Measurements from ENCODE around the gene COLGALT1. TPM values are rescaled to one million over a fixed set of nuclear protein-coding genes. Genes with fewer than 3 reads are reported as not detected.

Gene COLGALT1
- total and polyA plus RNA-seq, 2 experiments from 2014 or later, result 54.9 to 61.3 TPM

- no peaks in the 10 kb centered on the region for H3K36me3 ChIP-seq (replicated peaks; ENCODE audit: insufficient read depth, low read depth)
- H3K4me1 ChIP-seq (ENCODE audit: insufficient read depth), result no peaks in the 10 kb centered on the region
- H3K9me3 ChIP-seq (ENCODE audit: low read depth), result no peaks in the 10 kb centered on the region
- H3K27me3 ChIP-seq, result no peaks in the 10 kb centered on the region
- no peak overlapping the region for H2AFZ ChIP-seq
- H3K27ac ChIP-seq, result no peak overlapping the region
- no peak overlapping the region for H3K4me3 ChIP-seq
- no peak for DNase-seq (ENCODE audit: low spot score)
- WGBS (ENCODE audit: low lambda C conversion rate, missing lambda C conversion rate), result 81% methylated on average over 24 of the region's 24 CpGs
- H3K4me2 ChIP-seq, result no peak overlapping the region
- no peaks in the 10 kb centered on the region for H3K9me2 ChIP-seq (replicated peaks; ENCODE audit: insufficient read depth)
- H3K79me2 ChIP-seq, result no peaks in the 10 kb centered on the region
- no peak for TF ChIP-seq EZH2phosphoT487 (IDR thresholded peaks at IDR 0.05; ENCODE audit: low read depth, severe bottlenecking, unreplicated experiment)
- no peak for TF ChIP-seq CTCF (IDR thresholded peaks at IDR 0.05; ENCODE audit: poor library complexity)
- no peak for TF ChIP-seq EZH2 (IDR thresholded peaks at IDR 0.05; ENCODE audit: borderline replicate concordance)
- H4K20me1 ChIP-seq (ENCODE audit: insufficient read depth, poor library complexity, severe bottlenecking), result no peaks in the 10 kb centered on the region
These were observed 32.2 kb upstream of the COLGALT1 start for GRCh38 chr19:17522988-17523872.

GRCh38 chr19:17524651-17525050 lies 30.8 kb upstream of the COLGALT1 start:
- 88% methylated on average over 4 of the region's 4 CpGs for whole genome bisulfite sequencing (ENCODE audit: low lambda C conversion rate, missing lambda C conversion rate)
- Histone ChIP-seq H3K4me2 (no peak overlapping the region), H3K9me2 (replicated peaks; ENCODE audit: insufficient read depth) (no peaks in the 10 kb centered on the region), H3K27ac (no peak overlapping the region), H3K27me3 (no peaks in the 10 kb centered on the region), H3K36me3 (replicated peaks; ENCODE audit: insufficient read depth, low read depth) (no peaks in the 10 kb centered on the region), H2AFZ (no peak overlapping the region), H3K9me3 (ENCODE audit: low read depth) (no peaks in the 10 kb centered on the region), H3K79me2 (no peaks in the 10 kb centered on the region), H3K4me3 (no peak overlapping the region), H3K4me1 (ENCODE audit: insufficient read depth) (no peaks in the 10 kb centered on the region), H4K20me1 (ENCODE audit: insufficient read depth, poor library complexity, severe bottlenecking) (no peaks in the 10 kb centered on the region)
- DNase-seq (ENCODE audit: low spot score), result no peak
- TF ChIP-seq CTCF (IDR thresholded peaks at IDR 0.05; ENCODE audit: poor library complexity) (no peak), EZH2phosphoT487 (IDR thresholded peaks at IDR 0.05; ENCODE audit: low read depth, severe bottlenecking, unreplicated experiment) (no peak), EZH2 (IDR thresholded peaks at IDR 0.05; ENCODE audit: borderline replicate concordance) (no peak)

GRCh38 chr19:17525141-17525540 lies 30.3 kb upstream of the COLGALT1 start:
- no peak overlapping the region for H3K4me3 ChIP-seq
- TF ChIP-seq EZH2 (IDR thresholded peaks at IDR 0.05; ENCODE audit: borderline replicate concordance) (no peak), EZH2phosphoT487 (IDR thresholded peaks at IDR 0.05; ENCODE audit: low read depth, severe bottlenecking, unreplicated experiment) (no peak), CTCF (IDR thresholded peaks at IDR 0.05; ENCODE audit: poor library complexity) (no peak)
- 89% methylated on average over 9 of the region's 9 CpGs for WGBS (ENCODE audit: low lambda C conversion rate, missing lambda C conversion rate)

More at GRCh38 chr19:17525141-17525540, 30.3 kb upstream of the COLGALT1 start:
- no peaks in the 10 kb centered on the region for H4K20me1 ChIP-seq (ENCODE audit: insufficient read depth, poor library complexity, severe bottlenecking)
- H3K27me3 ChIP-seq, result no peaks in the 10 kb centered on the region
- no peak for DNase-seq (ENCODE audit: low spot score)
- H3K36me3 ChIP-seq (replicated peaks; ENCODE audit: insufficient read depth, low read depth), result no peaks in the 10 kb centered on the region
- no peak overlapping the region for H3K27ac ChIP-seq
- no peaks in the 10 kb centered on the region for H3K9me3 ChIP-seq (ENCODE audit: low read depth)
- no peaks in the 10 kb centered on the region for H3K9me2 ChIP-seq (replicated peaks; ENCODE audit: insufficient read depth)
- H3K4me2 ChIP-seq, result no peak overlapping the region
- H2AFZ ChIP-seq, result no peak overlapping the region
- no peaks in the 10 kb centered on the region for H3K79me2 ChIP-seq
- H3K4me1 ChIP-seq (ENCODE audit: insufficient read depth), result no peaks in the 10 kb centered on the region
